DMS53 treated with DMSO at 0.1 percent for 48 hours (cell line): Measurements from ENCODE around the gene GNG7.
"Not testable (repeated sequence)": the region's sequence is repeated elsewhere in the genome, so short reads cannot be mapped to it uniquely, and the experiment has no call there.

Source experiments
- DNase-seq: peaks from one replicate; lab custom pipeline; 2025; ENCODE audit not compliant: unreplicated experiment; lab: John Stamatoyannopoulos, UW

Gene GNG7

DNA sequence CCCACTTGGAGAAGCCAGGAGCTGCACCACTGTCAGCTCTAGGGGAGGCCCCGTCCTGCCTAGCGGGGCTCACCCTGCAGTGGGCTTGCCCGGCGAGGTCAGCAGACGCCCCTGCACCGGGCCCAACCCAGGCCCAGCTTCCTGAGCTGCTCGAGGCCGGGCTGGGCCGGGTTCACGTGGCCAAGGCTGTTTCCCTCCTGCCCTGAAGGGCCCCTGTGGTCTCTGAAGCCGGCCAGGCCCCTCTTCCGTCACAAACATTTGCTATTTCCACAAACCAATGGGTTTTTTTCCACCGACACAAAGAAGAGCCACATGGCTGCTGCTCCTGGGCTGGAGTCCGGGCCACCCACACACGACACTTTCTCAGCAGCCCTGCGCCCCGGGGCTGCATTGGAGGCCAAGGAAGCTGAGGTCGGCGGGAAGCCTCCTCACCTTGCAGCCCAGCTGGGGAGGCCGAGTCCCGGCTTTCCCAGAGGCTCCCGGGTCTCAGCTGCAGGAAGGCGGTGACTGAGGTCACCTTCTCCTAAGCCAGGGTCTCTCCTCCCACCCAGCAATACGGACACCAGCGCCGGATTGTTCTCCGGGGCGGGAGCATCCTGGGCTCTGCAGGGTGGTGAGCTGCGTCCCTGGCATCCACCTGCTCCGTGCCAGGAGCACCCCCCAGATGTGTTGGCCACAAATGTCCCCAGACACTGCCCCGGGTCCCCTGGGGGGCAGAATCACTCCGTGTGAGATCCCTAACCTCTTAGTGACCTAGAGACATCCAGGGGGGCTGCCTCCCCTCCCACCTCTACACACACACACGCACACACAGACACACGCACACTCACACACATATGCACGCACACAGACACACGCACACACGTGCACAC lies 146.0 kb downstream of the GNG7 start:
- no peak for DNase-seq

DNA sequence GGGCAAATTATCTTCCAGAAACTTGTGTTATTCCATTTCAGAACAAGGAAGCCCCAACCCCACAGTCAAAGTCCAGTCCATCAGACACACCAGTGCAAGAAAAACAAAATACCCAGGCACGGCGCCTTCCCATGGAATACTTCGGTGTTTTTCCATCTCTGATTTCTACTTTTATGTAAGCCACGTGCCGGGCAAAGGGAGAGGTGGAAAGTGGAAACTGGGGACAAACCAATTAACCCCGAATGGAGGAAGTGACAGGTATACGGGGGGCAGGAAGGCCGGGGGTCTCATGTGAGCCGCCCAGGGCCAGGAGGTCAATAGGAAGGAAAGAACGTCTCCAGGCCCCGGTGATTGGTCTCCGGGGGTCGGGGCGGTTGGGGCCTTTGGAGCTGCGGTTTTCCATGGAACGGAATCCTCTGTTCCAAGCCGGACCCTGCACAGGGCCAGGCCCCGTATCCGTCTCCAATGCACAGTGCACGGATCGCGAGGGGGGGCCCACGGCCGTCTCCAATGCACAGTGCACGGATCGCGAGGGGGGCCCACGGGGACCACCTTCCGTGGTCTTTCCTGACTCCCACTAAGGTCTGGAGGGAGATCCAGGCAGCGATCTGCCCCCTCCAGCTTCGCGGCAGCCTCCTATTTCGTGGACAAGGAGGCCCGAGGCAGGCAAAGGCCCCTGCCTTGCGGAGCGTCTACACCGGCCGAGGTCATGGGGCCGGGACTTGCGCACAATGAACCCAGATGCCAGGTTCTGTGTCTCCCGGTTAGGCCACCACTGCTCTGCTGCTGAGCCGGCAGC lies 146.9 kb downstream of the GNG7 start:
- no peak for DNase-seq

DNA sequence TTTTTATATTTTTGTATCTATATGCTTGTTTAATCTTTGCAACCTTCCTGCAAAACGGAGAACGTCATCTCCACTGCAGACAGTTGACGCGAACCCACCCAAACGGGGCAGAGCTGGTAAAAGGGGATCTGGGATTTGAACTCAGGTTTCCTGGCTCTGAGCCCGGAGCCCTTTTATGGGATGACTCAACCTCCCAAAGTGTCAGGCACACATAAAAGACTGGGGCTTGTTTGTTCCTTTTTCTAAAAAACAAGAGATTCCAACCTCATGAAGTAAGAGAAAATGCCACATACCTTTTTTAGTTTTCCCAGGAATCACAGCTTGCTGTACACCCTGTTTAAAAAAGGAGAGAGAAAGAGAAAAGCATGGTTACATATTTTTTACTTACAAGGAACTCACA lies 147.6 kb downstream of the GNG7 start:
- no peak for DNase-seq

DNA sequence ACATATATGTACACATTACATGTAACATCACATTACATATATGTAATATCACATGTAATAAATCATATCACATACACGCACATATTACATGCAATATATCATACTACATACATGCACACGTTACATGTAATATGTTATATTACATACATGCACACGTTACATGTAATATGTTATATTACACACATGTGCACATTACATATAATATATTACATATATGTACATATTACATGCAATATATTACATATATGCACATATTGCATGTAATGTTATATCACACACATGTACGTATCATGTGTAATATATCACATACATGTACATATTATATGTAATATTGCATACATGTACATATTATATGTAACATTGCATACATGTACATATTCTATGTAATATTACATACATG lies 149.0 kb downstream of the GNG7 start:
- DNase-seq = no peak

DNA sequence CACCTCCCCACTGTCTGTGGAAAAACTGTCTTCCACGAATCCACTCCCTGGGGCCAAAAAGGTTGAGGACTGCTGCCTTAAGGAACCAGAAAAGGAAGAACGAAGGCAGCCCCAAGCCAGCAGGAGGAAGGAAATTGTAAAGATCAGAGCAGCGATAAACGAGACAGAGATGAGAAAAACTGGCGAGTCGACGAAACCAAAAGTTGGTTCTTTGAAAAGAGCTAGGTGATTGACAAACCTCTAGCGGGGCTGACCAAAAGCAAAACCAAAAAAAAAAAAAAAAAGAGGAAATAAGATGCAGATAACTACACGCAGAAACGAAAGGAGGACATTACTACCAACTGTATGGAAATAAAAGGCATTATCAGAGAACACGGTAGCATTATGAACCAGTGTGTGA lies 149.6 kb downstream of the GNG7 start:
- no peak for DNase-seq

DNA sequence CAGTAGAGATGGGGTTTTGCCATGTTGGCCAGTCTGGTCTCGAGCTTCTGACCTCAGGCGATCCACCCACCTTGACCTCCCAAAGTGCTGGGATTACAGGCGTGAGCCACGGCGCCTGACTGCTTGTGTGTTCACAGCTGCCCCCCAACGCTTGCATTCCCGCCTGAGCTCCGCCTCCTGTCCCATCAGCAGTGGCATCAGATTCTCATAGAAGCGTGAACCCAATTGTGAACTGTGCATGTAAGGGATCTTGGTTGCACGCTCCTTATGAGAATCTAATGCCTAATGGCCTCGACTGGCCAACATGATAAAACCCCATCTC lies 150.7 kb downstream of the GNG7 start:
- DNase-seq = no peak

DNA sequence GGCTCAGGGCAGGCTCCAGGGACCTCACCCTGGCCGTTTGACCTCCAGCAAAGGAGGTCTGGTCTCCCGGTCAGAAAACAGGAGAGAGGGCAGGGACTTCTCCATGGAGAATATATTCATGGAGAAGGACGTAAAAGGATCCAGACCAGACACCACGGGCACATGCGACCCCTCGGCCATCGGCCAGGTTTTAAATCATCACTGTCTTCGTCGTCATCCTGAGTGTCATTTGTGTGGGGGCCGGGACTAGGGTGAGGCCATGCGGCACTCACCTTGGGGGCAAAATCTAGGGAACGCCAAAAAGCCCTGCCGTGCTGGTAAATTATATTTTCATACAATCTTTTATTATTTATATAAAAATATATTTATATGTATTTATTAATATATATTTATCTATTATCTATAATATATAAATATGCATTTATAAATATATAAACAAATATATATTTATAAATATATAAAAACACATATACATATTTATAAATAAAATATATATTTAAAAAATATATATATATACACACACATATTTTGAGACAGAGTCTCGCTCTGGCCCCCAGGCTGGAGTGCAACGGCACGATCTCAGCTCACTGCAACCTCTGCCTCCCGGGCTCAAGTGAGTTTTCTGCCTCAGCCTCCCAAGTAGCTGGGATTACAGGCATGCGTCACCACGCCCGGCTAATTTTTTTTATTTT lies 151.2 kb downstream of the GNG7 start:
- no peak for DNase-seq

DNA sequence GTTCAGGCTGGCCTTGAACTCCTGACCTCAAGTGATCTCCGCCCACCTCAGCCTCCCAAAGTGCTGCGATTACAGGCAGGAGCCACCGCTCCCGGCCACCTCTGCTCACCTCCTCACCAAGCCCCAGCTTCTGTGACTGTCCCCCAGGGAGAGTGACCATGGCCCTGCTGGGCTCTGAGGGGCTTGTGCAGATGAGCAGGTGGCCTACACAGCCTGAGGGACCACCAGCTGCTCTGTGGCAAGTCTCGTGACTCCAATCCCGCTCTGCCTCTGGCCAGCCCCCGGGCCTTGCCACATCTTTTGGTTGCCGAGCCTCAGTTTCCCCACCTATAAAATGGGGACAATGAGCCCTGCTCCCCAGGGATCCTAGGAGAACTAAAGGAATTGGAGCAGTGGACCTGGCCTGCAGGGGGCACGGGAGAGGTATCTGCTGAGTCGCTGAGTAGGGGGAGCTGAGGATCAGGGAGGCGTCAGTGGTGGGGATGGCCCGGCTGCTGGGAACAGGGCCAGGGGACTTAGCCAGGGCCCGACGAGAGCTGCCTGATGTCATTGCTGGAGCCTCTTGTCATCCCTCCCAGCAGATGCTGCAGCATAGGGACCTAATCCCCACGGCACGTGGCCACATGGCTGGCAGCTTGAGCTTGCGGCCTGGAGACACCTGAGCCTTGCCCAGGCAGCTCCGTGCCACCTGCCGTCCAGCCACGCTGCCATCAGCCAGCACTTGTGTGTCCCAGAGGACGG lies 151.9 kb downstream of the GNG7 start:
- DNase-seq = peak; percentile 29

DNA sequence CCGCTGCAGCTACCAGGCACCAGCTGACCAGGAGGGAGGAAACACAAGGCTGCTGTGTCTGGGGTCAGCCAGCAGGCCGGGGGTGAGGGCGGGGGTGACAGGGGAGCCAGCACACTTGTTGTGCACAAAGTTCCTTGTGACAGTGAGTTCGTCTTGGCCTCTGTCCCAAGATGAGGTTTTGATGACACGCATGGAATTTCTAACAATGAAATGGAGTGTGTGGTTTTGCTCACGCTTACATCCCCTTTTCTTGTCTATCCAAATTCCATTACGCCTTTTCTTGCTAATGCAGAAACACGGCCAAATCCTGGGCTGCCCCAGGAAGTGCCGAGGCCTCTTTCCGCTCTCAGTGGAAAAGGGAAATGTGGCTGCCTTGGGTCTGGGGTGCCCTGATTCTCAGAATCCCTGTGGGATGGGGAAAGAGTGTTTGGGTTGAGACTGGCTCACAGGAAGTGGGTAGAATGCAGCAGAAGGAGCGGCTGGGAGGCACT lies 152.7 kb downstream of the GNG7 start:
- DNase-seq = no peak

DNA sequence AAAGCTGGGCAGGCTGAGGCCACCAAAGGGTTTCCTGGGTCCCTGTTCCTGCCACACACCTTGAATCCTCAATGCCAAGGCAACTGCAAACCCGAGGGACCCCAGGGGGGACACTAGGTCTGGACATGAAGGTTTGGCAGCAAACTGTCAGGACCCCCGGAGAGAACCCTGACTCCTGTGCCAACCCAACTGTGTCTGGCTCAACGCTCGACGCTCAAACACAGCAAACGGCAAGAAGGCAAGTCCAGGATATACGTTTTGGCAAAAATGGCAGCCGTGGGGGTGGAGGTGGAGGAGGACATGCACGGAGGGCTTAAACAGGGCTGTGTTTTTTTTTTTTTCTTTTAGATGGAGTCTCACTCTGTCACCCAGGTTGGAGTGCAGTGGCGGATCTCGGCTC lies 153.5 kb downstream of the GNG7 start:
- DNase-seq = no peak

DNA sequence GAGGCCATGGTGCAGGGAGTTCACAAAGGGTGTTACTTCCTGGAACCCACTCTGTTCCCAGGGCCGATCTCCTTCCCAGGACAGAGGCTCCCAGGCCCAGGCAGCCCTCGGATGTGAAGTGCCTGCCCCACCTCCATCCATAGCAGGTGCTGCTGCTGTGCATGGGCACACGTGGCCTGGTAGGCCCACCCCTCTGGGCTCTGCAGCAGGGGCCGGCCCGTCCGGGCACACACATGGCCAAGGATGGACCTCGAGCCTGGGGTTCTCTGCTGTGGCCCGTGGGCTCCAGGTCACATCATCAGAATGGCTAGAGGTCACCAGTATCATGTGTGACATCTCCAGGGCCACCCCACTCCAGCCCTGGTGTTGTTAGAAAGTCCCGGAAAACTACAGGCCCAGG lies 154.8 kb downstream of the GNG7 start:
- no peak for DNase-seq

DNA sequence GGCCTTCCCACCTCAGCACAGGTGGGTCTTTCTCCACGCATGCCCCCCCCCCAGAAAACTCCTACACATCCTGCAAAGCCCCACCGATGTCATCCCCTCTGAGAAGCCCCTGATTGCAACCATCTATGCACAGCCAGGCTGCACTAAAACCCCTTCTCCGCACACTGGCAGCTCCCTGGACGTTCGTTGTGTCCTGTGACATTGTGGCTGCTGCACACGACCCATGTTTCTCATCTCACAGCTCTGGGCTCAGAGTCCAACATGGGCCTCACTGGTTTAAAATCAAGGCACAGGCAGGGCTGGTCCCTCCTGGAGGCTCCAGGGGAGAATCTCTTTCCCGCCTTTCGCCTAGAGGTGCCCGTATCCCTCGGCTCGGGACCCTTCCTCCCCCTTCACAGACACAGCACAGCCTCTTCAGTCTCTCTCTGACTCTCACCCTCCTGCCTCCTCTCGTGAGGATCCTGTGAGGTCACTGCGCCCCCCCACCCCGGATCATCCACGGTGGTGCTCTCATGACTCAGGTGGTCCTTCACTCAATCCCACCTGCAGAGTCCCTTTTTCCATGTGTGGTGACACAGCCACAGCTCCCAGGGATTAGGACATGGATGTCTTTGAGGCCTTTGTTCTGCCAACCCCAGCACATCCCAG lies 155.3 kb downstream of the GNG7 start:
- DNase-seq = no peak

DNA sequence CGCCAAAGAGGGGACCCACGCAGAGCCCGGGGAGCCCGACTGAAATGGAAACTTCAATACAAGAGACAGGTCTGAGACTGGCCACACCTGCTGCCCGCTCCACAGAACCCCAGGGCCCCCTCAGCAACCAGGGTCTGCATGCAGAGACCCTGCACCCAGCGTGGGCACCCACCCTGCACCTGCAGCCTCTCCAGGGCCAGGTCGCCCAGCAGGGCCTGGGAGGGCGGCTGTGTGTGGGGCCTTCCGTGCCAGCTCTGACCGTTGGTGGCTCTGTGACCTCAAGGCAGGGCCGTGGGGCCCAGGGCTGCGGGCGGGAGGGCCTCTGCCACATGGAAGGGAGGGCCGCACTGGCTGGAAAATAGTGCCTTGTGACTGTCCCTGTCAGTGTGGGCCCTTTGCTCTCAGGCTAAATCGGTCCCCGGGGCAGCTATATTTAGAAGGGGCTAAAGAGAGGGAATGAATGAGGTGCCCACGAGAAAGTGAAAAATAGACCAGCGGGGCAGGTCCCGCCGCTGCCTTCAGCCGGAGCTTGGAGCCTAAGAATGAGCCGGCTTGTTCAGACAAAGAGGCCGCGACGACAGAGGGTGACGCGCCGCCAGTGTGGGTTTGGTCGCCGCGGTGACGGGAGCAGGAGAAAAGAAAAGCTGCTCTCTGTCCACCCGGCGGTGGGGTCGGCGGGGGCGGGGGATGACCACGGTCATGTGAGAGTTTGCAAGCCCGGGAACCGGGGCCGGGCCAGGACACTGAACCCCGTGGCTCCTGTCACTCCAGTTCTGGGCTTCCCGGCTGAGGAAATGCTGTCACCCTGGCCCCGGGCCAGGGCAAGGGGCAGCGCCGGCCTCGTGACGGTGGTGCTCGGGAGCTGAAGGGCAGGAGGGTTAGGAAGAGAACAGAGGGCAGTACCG lies 156.1 kb downstream of the GNG7 start:
- DNase-seq = peak; percentile 1

DNA sequence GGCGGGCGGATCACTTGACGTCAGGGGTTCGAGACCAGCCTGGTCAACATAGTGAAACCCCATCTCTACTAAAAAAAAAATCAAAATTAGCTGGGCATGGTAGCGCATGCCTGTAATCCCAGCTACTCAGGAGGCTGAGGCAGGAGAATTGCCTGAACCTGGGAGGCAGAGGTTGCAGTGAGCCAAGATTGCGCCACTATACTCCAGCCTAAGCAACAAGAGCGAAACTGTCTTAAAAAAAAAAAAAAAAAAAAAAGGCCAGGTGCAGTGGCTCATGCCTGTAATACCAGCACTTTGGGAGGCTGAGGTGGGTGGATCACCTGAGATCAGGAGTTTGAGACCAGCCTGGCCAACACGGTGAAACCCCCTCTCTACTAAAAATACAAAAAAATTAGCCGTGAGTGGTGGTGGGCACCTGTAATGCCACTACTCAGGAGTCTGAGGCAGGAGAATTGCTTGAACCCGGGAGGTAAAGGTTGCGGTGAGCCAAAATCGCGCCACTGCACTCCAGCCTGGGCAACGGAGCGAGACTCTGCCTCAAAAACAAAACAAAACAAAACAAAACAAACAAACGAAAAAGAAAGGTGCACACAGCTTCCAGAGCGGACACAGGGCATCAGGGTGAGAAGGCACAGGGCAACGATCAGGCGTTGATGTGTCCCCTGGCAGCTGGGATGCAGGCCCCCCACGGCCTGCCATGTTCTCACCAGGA lies 156.9 kb downstream of the GNG7 start:
- not testable (repeated sequence) for DNase-seq

DNA sequence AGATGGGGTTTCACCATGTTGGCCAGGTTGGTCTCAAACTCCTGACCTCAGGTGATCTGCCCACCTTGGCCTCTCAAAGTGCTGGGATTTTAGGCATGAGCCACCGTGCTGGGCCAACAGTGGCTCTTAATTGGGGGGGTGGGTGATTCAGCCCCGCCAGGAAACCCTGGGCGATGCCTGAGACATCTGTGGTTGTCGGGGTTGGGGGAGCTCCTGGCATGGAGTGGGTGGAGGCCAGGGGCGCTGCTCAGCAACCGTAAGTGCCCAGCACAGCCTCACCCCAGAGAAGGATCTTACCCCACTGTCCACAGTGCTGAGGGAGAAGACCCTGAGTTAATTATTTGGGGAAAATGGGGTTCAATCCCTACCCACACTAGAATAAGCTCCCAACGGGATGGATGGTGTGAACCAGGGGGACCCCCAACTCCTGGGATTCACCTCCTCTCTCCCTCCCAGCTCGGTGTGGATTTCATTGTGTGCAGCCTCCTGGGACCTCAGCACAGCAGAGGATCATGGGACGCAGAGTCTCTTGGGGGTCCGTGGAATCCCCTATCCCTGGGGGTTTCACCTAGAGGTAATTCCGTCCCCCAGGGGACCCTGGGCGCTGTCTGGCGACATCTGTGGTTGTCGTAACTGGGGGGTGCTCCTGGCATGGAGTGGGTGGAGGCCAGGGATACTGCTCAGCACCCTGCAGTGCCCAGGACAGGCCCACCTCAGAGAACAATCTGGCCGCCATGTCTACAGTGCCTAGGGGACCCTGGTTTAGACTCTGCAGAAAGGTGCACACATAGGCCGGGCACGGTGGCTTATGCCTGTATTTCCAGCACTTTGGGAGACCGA lies 157.7 kb downstream of the GNG7 start:
- DNase-seq = no peak

DNA sequence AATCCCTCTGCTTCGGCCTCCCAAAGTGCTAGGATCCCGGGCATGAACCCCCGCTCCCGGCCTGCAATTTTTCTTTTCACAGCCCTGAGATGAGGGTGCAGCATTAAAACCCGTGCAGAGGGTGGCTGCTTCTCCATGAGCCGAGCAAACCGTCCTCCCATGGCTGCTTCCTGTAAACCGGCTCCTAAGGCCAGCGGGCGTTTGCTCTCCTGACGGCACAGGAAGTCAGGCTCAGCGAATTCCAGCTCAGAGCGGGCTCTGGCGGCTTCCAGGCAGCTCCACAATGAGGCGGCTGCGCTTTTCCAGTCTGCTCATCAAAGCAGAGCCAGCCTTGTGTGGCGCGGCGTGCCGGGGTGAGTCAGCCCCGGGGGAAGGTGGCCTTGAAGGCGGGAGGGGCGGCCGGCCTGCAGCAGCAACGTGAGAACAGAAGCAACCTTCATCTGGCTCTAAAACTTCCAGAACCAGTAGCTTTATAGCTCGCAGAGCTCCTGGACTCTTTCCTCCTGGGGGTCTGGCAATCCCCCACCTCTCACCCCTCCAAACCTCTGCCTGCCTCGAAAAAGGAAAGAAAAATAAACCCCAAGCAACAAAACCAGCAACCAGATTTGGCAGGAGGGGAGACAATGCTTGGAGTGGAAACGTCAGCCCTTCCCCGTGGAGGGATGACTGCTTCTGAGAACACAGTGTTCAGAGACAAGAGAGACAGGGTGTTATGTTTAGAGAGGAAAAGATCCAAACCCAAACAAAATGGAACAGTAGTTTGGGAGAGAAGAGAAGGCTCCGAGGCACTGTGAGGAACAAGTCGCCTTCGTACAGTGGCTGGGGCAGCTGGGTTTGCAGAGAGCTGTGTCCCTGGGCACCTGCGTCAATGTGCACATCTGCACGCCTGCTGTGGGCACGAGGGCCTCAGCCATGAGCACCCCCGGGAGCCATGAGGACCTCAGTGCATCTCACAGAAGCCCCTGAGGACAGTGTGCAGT lies 158.7 kb downstream of the GNG7 start:
- DNase-seq = peak; percentile 70

DNA sequence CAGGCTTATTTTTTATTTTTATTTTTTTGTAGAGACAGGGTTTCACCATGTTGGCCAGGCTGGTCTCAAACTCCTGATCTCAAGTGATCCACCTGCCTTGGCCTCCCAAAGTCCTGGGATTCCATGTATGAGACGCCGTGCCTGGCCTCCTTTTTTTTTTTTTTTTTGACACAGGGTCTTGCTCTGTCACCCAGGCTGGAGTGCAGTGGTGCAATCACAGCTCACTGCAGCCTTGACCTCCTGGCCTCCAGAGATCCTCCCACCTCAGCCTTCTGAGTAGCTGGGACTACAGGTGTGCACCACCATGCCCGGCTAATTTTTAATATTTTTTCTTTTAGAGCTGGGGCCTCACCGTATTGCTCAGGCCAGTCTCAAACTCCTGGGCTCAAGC lies 159.4 kb downstream of the GNG7 start:
- DNase-seq = not testable (repeated sequence)
